Erythroblast (primary cell): ENCODE data around the gene IGLL5.

ENCODE experiments used
- GATA1 ChIP-seq: IDR thresholded peaks from 2 replicates; pipeline ENCODE4 v1.6.1; 2011; ENCODE audit warnings: low read depth, mild to moderate bottlenecking, control low read depth, low read length, moderate library complexity
- POLR2A ChIP-seq: IDR thresholded peaks from 2 replicates; pipeline ENCODE4 v1.6.1; 2011; ENCODE audit warnings: mild to moderate bottlenecking, low read length

GRCh38 chr22:22923379-22923778, 35.8 kb downstream of the IGLL5 start:
- TF ChIP-seq POLR2A (no peak), GATA1 (no peak)
